Esophagus muscularis mucosa (tissue), 4 donors: Measurements from ENCODE around the gene SH3BGRL2. TPM values are rescaled to one million over a fixed set of nuclear protein-coding genes. Genes with fewer than 3 reads are reported as not detected.
A peak's percentile ranks its signal among the peaks of the same experiment; 100 is the strongest.
"Not testable (repeated sequence)": the region's sequence is repeated elsewhere in the genome, so short reads cannot be mapped to it uniquely, and the experiment has no call there.

Source experiments
- DNase-seq: peaks from one replicate; pipeline ENCODE4 v3.0.0-alpha.2; 2017; ENCODE audit errors: extremely low spot score
- H3K27ac ChIP-seq, 4 donors: fragments of 200-600 bp; sonication (generic); replicated peaks in 1 of 4; 1 replicate in 3 of 4; 2 replicates in 1 of 4; pipeline ENCODE4 v1.5.1; 2016 to 2019; ENCODE audit warnings: mild to moderate bottlenecking in 1 of 4
- H3K27me3 ChIP-seq, 4 donors: fragments of 200-600 bp; sonication (generic); one replicate each; pipeline versions ENCODE4 v1.5.1 to v1.6.0; 2016 to 2019
- H3K36me3 ChIP-seq, 4 donors: fragments of 200-600 bp; sonication (generic); one replicate each; pipeline ENCODE4 v1.5.1; 2016 to 2019
- H3K4me1 ChIP-seq, 4 donors: fragments of 200-600 bp; sonication (generic); one replicate each; pipeline ENCODE4 v1.5.1; 2016 to 2019
- H3K4me3 ChIP-seq, 4 donors: fragments of 200-600 bp; sonication (generic); 1 replicate in 2 of 4; 2 replicates in 2 of 4; pipeline ENCODE4 v1.5.1; 2016 to 2019; ENCODE audit warnings: mild to moderate bottlenecking in 4 of 4, moderate library complexity in 1 of 4
- H3K9me3 ChIP-seq, 4 donors: fragments of 200-600 bp; sonication (generic); 1 replicate in 3 of 4; 2 replicates in 1 of 4; pipeline ENCODE4 v1.5.1; 2016 to 2019
- EP300 ChIP-seq: sonication (generic); formaldehyde crosslinking; IDR thresholded peaks from one replicate; pipeline ENCODE4 v1.6.1; 2017; ENCODE audit warnings: antibody characterized with exemption
- POLR2A ChIP-seq: fragments of 450-650 bp; IDR thresholded peaks from one replicate; pipeline ENCODE4 v1.6.1; 2017; ENCODE audit warnings: antibody characterized with exemption, moderate library complexity, mild to moderate bottlenecking, low read depth
- POLR2AphosphoS5 ChIP-seq, 2 donors: sonication (generic); formaldehyde crosslinking; IDR thresholded peaks; one replicate each; pipeline ENCODE4 v1.6.1; 2017; ENCODE audit warnings: antibody characterized with exemption in 2 of 2
- WGBS: methylation state at CpG from one replicate; pipeline ENCODE4 v1.1.5; 2018; 5-methylcytosine and 5-hydroxymethylcytosine counted together
- intact Hi-C: fragments of 100-400 bp; cut with DNase I; formaldehyde crosslinking; loops from one replicate; pipeline ENCODE4 v1.15.1; 2023
- total RNA-seq, 4 donors: library from RNA; depleted of rRNA; stranded (reverse); fragments of >200 nt; gene quantifications; one replicate each; pipeline versions ENCODE4 v1.1.0 to v1.2.1, GENCODE V29; 2016
- TF ChIP-seq, protein P1 (sequence below), 3 experiments: fragments of 200-600 bp in 2 of 3; fragments of 450-650 bp in 1 of 3; sonication (generic) in 2 of 3; IDR thresholded peaks; one replicate each; pipeline ENCODE4 v1.5.1; 2017 to 2019; ENCODE audit warnings: antibody characterized with exemption in 3 of 3, mild to moderate bottlenecking in 2 of 3, moderate library complexity in 1 of 3

Gene SH3BGRL2
- total RNA-seq, 4 donors from 2014 or later, result 22.8 to 34.1 (median 31.6) TPM

- H3K9me3 ChIP-seq, result no peaks in the 10 kb centered on the region
- 77% methylated on average over 1 of the region's 2 CpGs for WGBS
Observed at GRCh38 chr6:79612918-79613317, 18.2 kb upstream of the SH3BGRL2 start.

GRCh38 chr6:79613912-79614311, 17.2 kb upstream of the SH3BGRL2 start:
- Histone ChIP-seq H3K36me3 (no peaks in the 10 kb centered on the region), H3K4me1 (no peaks in the 10 kb centered on the region), H3K4me3 (no peak overlapping the region), H3K27ac (no peak overlapping the region), H3K27me3 (no peaks in the 10 kb centered on the region), H3K9me3 (no peaks in the 10 kb centered on the region)
- TF ChIP-seq, protein P1, sequence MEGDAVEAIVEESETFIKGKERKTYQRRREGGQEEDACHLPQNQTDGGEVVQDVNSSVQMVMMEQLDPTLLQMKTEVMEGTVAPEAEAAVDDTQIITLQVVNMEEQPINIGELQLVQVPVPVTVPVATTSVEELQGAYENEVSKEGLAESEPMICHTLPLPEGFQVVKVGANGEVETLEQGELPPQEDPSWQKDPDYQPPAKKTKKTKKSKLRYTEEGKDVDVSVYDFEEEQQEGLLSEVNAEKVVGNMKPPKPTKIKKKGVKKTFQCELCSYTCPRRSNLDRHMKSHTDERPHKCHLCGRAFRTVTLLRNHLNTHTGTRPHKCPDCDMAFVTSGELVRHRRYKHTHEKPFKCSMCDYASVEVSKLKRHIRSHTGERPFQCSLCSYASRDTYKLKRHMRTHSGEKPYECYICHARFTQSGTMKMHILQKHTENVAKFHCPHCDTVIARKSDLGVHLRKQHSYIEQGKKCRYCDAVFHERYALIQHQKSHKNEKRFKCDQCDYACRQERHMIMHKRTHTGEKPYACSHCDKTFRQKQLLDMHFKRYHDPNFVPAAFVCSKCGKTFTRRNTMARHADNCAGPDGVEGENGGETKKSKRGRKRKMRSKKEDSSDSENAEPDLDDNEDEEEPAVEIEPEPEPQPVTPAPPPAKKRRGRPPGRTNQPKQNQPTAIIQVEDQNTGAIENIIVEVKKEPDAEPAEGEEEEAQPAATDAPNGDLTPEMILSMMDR (IDR thresholded peaks at IDR 0.05), result no peak
- TF ChIP-seq POLR2A, result no peak
- TF ChIP-seq EP300, result no peak
- no peak for TF ChIP-seq POLR2AphosphoS5 (IDR thresholded peaks at IDR 0.05)
- WGBS, result 93% methylated on average over 6 of the region's 6 CpGs
- intact Hi-C loops, result no loop called here
- no peak for DNase-seq

More at GRCh38 chr6:79612918-79613317, 18.2 kb upstream of the SH3BGRL2 start:
- Histone ChIP-seq H3K4me1 (no peaks in the 10 kb centered on the region), H3K27me3 (no peaks in the 10 kb centered on the region), H3K27ac (no peak overlapping the region), H3K4me3 (no peak overlapping the region), H3K36me3 (no peaks in the 10 kb centered on the region)
- intact Hi-C loops, result no loop called here
- TF ChIP-seq POLR2A (no peak), POLR2AphosphoS5 (IDR thresholded peaks at IDR 0.05) (no peak), EP300 (no peak)
- TF ChIP-seq, protein P1 (IDR thresholded peaks at IDR 0.05), result no peak
- peak; percentile 80 for DNase-seq

DNA sequence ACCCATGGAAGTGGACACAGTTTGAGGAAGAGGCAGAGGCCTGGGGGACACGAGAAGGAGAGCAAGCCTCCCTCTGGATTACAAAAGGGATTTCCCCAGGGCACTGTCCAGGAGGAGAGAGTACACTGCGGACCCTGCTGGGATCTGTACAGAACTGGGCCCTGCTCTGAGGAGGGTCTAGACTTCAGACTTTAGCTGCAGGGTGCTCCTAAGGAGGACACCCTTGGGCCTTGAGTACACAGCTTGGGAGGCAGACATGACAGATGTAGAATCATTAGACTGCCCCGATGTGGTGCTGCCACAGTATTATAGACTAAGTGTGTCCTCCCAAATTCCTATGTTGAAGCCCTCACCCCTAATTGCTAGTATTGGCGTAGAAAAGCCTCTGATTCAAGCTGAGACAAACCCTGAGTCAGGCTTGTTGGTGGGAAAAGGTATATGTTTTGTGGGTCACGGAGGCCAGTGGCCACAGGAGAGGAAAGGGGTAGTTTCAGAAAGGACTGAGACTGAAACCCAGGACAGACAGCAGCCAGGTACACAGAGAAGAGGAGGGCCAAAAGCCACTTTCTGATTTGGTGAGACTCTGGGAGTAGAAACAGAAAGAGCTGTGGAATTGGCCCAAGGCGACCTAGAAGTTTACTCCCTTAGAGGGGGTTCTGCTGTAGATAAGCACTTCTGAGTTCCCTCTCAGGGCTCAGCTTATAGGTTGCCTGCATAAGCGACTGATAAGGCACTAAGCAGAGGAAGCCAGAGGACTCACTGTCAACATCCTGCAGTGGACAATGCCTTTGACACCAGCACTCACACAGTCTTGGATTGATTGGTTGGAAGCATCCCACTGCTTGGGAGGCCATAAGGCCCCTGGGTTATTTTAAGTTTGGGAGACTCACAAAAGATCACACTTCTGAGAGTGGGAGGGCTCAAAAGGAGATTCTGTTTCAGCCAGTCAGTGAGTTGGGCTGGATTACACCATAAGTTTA, 16.5 kb upstream of the SH3BGRL2 start:
- 93% methylated on average over 7 of the region's 7 CpGs for WGBS
- TF ChIP-seq POLR2AphosphoS5 (IDR thresholded peaks at IDR 0.05) (no peak), EP300 (no peak), POLR2A (no peak)
- TF ChIP-seq, protein P1 (IDR thresholded peaks at IDR 0.05), result no peak
- no peaks in the 10 kb centered on the region for H3K27me3 ChIP-seq

GRCh38 chr6:79617518-79617941, 13.6 kb upstream of the SH3BGRL2 start:
- TF ChIP-seq POLR2A (no peak), POLR2AphosphoS5 (IDR thresholded peaks at IDR 0.05) (no peak), EP300 (no peak)
- TF ChIP-seq, protein P1 (IDR thresholded peaks at IDR 0.05), result no peak
- no peak for DNase-seq
- WGBS, result 79% methylated on average over 1 of the region's 1 CpG
- no peaks in the 10 kb centered on the region for H3K36me3 ChIP-seq
- H3K4me3 ChIP-seq, result no peak overlapping the region
- intact Hi-C loops, result no loop called here
- H3K27me3 ChIP-seq, result no peaks in the 10 kb centered on the region
- H3K9me3 ChIP-seq, result no peaks in the 10 kb centered on the region
- no peaks in the 10 kb centered on the region for H3K4me1 ChIP-seq
- H3K27ac ChIP-seq, result no peak overlapping the region

More for the DNA sequence above, 16.5 kb upstream of the SH3BGRL2 start:
- Histone ChIP-seq H3K4me3 (no peak overlapping the region), H3K36me3 (no peaks in the 10 kb centered on the region), H3K9me3 (no peaks in the 10 kb centered on the region), H3K4me1 (no peaks in the 10 kb centered on the region), H3K27ac (no peak overlapping the region)
- DNase-seq, result no peak
- intact Hi-C loops, result no loop called here

- WGBS, result 87% methylated on average over 13 of the region's 13 CpGs
- intact Hi-C loops, result not testable (repeated sequence)
Observed at GRCh38 chr6:79618425-79618824, 12.7 kb upstream of the SH3BGRL2 start.

More at GRCh38 chr6:79618425-79618824, 12.7 kb upstream of the SH3BGRL2 start:
- not testable (repeated sequence) for DNase-seq, H3K9me3 ChIP-seq, H3K27ac ChIP-seq, H3K4me1 ChIP-seq, H3K27me3 ChIP-seq, H3K36me3 ChIP-seq, H3K4me3 ChIP-seq
